NB4 (cell line): ENCODE results near the gene RPTOR.

Source experiments
- CTCF ChIP-seq: IDR thresholded peaks from one replicate; pipeline ENCODE4 v1.5.1; 2012; ENCODE audit warnings: low read depth, low read length
- MAX ChIP-seq: IDR thresholded peaks from 2 replicates; pipeline ENCODE4 v1.6.1; 2011; ENCODE audit warnings: low read depth, low read length
- MYC ChIP-seq: IDR thresholded peaks from 2 replicates; pipeline ENCODE4 v1.6.1; 2011; ENCODE audit warnings: low read depth, low read length
- POLR2A ChIP-seq: IDR thresholded peaks from 2 replicates; pipeline ENCODE4 v1.6.1; 2011; ENCODE audit warnings: mild to moderate bottlenecking; ENCODE audit not compliant: insufficient read length; ENCODE audit errors: extremely low read depth

- TF ChIP-seq POLR2A = no peak
- no peak for TF ChIP-seq CTCF
- TF ChIP-seq MAX = no peak
- no peak for TF ChIP-seq MYC
Observed at GRCh38 chr17:80667462-80668277, 123.0 kb downstream of the RPTOR start.
